HEK293T (cell line): ENCODE data around the gene VTI1A.

Source experiments
- CTCF ChIA-PET: fragments of 350-600 bp; formaldehyde crosslinking; extraction: SDS; loops from one replicate; lab custom pipeline; 2021; ENCODE audit warnings: antibody characterized with exemption, inconsistent platforms; lab: Yijun Ruan, JAX
- POLR2A ChIA-PET: fragments of 350-600 bp; formaldehyde crosslinking; extraction: SDS; loops from one replicate; lab custom pipeline; 2020; ENCODE audit warnings: antibody characterized with exemption, inconsistent platforms; lab: Yijun Ruan, JAX
- DNase-seq: peaks from one replicate; pipeline ENCODE4 v3.0.0; 2012; ENCODE audit warnings: mixed read lengths; ENCODE audit errors: extremely low spot score
- ARNT ChIP-seq: fragments of 450-650 bp; IDR thresholded peaks from 2 replicates; pipeline ENCODE4 v1.6.1; 2017; ENCODE audit warnings: mild to moderate bottlenecking
- BHLHE40 ChIP-seq: fragments of 450-650 bp; IDR thresholded peaks from 2 replicates; pipeline ENCODE4 v1.6.1; 2016; ENCODE audit warnings: mild to moderate bottlenecking, moderate library complexity, borderline replicate concordance
- CTBP1 ChIP-seq: fragments of 450-650 bp; IDR thresholded peaks from 2 replicates; pipeline ENCODE4 v1.6.1; 2016; ENCODE audit warnings: borderline replicate concordance
- ELF4 ChIP-seq: fragments of 450-650 bp; IDR thresholded peaks from 2 replicates; pipeline ENCODE4 v1.6.1; 2017; ENCODE audit warnings: antibody characterized with exemption
- FOXA1 ChIP-seq: fragments of 450-650 bp; IDR thresholded peaks from 2 replicates; pipeline ENCODE4 v1.6.1; 2016; ENCODE audit warnings: mild to moderate bottlenecking
- FOXK2 ChIP-seq: fragments of 450-650 bp; IDR thresholded peaks from 2 replicates; pipeline ENCODE4 v1.6.1; 2016; ENCODE audit warnings: mild to moderate bottlenecking
- FOXM1 ChIP-seq: fragments of 450-650 bp; IDR thresholded peaks from 2 replicates; pipeline ENCODE4 v1.6.1; 2017; ENCODE audit warnings: mild to moderate bottlenecking, borderline replicate concordance
- HDGF ChIP-seq: fragments of 450-650 bp; IDR thresholded peaks from 2 replicates; pipeline ENCODE4 v1.6.1; 2017; ENCODE audit warnings: antibody characterized with exemption, borderline replicate concordance
- L3MBTL2 ChIP-seq: fragments of 450-650 bp; conservative IDR thresholded peaks from 2 replicates; pipeline ENCODE4 v1.6.1; 2016; ENCODE audit warnings: mild to moderate bottlenecking
- LEF1 ChIP-seq: fragments of 450-650 bp; IDR thresholded peaks from 2 replicates; pipeline ENCODE4 v1.6.1; 2017; ENCODE audit warnings: mild to moderate bottlenecking, borderline replicate concordance
- NFRKB ChIP-seq: fragments of 450-650 bp; IDR thresholded peaks from 2 replicates; pipeline ENCODE4 v1.6.1; 2016; ENCODE audit warnings: mild to moderate bottlenecking, moderate library complexity
- SP1 ChIP-seq: fragments of 450-650 bp; IDR thresholded peaks from 2 replicates; pipeline ENCODE4 v1.6.1; 2017
- SUZ12 ChIP-seq: fragments of 450-650 bp; IDR thresholded peaks from 2 replicates; pipeline ENCODE4 v1.6.1; 2016; ENCODE audit warnings: mild to moderate bottlenecking
- TARDBP ChIP-seq: fragments of 450-650 bp; IDR thresholded peaks from 2 replicates; pipeline ENCODE4 v1.6.1; 2016
- ZNF384 ChIP-seq: fragments of 450-650 bp; IDR thresholded peaks from 2 replicates; pipeline ENCODE4 v1.6.1; 2016
- TF ChIP-seq, protein P1 (sequence below): fragments of 450-650 bp; IDR thresholded peaks from 2 replicates; pipeline ENCODE4 v1.6.1; 2016

VTI1A gene

GRCh38 chr10:112769611-112770370 is 322.8 kb downstream of the VTI1A start:
- TF ChIP-seq ZNF384 (no peak), BHLHE40 (no peak), FOXM1 (no peak), HDGF (no peak), SP1 (no peak), NFRKB (no peak), ARNT (no peak), SUZ12 (no peak), CTBP1 (no peak)

GRCh38 chr10:112771733-112772132 is 324.7 kb downstream of the VTI1A start:
- CTCF ChIA-PET, result no interaction called here
- no peak for DNase-seq
- POLR2A ChIA-PET, result no interaction called here
- TF ChIP-seq L3MBTL2 (no peak), BHLHE40 (no peak), FOXM1 (no peak), FOXA1 (no peak), SUZ12 (no peak), ELF4 (no peak), CTBP1 (no peak), ARNT (no peak), SP1 (no peak), ZNF384 (no peak), NFRKB (no peak)
- TF ChIP-seq, protein P1, sequence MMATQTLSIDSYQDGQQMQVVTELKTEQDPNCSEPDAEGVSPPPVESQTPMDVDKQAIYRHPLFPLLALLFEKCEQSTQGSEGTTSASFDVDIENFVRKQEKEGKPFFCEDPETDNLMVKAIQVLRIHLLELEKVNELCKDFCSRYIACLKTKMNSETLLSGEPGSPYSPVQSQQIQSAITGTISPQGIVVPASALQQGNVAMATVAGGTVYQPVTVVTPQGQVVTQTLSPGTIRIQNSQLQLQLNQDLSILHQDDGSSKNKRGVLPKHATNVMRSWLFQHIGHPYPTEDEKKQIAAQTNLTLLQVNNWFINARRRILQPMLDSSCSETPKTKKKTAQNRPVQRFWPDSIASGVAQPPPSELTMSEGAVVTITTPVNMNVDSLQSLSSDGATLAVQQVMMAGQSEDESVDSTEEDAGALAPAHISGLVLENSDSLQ, result no peak

More at GRCh38 chr10:112769611-112770370, 322.8 kb downstream of the VTI1A start:
- ChIA-PET POLR2A (interaction anchor here (1.3 kb wide), 1 partner anchor 10 kb away, joined by 3 read pairs; no protein-coding TSS in a partner anchor), CTCF (no interaction called here)
- DNase-seq, result no peak

GRCh38 chr10:112773783-112774182 is 326.8 kb downstream of the VTI1A start:
- TF ChIP-seq ARNT, result no peak
- no peak for TF ChIP-seq ELF4
- no peak for TF ChIP-seq HDGF
- TF ChIP-seq CTBP1, result no peak
- TF ChIP-seq SUZ12, result no peak
- DNase-seq, result no peak
- ChIA-PET CTCF (no interaction called here), POLR2A (interaction anchor here (0.7 kb wide), 1 partner anchor 611 kb away, joined by 3 read pairs; no protein-coding TSS in a partner anchor)

- DNase-seq, result no peak
- CTCF ChIA-PET, result no interaction called here
- POLR2A ChIA-PET, result interaction anchor here (0.7 kb wide), 1 partner anchor 611 kb away, joined by 3 read pairs; no protein-coding TSS in a partner anchor
- TF ChIP-seq FOXK2, result no peak
- no peak for TF ChIP-seq ZNF384
- TF ChIP-seq TARDBP, result no peak
- TF ChIP-seq FOXA1, result no peak
- TF ChIP-seq, protein P1, result no peak
- no peak for TF ChIP-seq FOXM1
- TF ChIP-seq ARNT, result no peak
- TF ChIP-seq ELF4, result no peak
- TF ChIP-seq CTBP1, result no peak
- TF ChIP-seq BHLHE40, result no peak
- no peak for TF ChIP-seq SUZ12
- no peak for TF ChIP-seq HDGF
- TF ChIP-seq LEF1, result no peak
- no peak for TF ChIP-seq L3MBTL2
- no peak for TF ChIP-seq SP1
- TF ChIP-seq NFRKB, result no peak
Measured at GRCh38 chr10:112774210-112774609, 327.2 kb downstream of the VTI1A start.

DNA sequence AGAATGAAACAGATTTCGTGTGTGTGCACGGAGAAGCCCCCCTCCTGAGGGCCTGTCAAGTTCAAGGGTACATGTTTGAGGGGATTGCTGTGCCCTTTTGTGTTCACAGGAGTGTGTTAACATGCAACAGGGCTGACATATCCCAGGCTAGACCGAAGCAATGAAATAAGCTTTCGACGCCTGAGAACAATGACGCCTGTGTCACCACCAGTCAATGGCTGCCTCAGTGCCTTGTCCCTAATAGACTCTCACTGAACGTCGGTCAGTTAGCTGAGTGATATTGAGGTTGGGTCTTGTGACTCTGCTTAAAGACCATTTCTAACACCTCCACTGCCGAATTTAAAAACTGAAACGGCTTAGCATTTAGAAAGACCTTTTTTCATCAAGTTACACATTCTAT is 327.8 kb downstream of the VTI1A start:
- TF ChIP-seq, protein P1, result no peak
- CTCF ChIA-PET, result interaction anchor here (0.6 kb wide), 2 partner anchors 14 to 304 kb away, joined by 3 to 7 read pairs; no protein-coding TSS in a partner anchor
- POLR2A ChIA-PET, result no interaction called here
- no peak for DNase-seq

GRCh38 chr10:112775381-112775780 is 328.4 kb downstream of the VTI1A start:
- CTCF ChIA-PET, result interaction anchor here (0.6 kb wide), 2 partner anchors 14 to 304 kb away, joined by 3 to 7 read pairs; no protein-coding TSS in a partner anchor

More at GRCh38 chr10:112775381-112775780, 328.4 kb downstream of the VTI1A start:
- TF ChIP-seq BHLHE40 (no peak), SUZ12 (no peak), HDGF (no peak), ELF4 (no peak), FOXK2 (no peak), SP1 (no peak), FOXA1 (no peak), LEF1 (no peak), CTBP1 (no peak), NFRKB (no peak), ZNF384 (no peak), FOXM1 (no peak), TARDBP (no peak)
- TF ChIP-seq, protein P1, result no peak
- POLR2A ChIA-PET, result interaction anchor here (0.6 to 1.1 kb wide), 2 partner anchors 9 to 66 kb away, joined by 3 read pairs; no protein-coding TSS in a partner anchor
- no peak for DNase-seq
